Measurements from ENCODE around the gene UTS2R.

The UTS2R gene

DNA sequence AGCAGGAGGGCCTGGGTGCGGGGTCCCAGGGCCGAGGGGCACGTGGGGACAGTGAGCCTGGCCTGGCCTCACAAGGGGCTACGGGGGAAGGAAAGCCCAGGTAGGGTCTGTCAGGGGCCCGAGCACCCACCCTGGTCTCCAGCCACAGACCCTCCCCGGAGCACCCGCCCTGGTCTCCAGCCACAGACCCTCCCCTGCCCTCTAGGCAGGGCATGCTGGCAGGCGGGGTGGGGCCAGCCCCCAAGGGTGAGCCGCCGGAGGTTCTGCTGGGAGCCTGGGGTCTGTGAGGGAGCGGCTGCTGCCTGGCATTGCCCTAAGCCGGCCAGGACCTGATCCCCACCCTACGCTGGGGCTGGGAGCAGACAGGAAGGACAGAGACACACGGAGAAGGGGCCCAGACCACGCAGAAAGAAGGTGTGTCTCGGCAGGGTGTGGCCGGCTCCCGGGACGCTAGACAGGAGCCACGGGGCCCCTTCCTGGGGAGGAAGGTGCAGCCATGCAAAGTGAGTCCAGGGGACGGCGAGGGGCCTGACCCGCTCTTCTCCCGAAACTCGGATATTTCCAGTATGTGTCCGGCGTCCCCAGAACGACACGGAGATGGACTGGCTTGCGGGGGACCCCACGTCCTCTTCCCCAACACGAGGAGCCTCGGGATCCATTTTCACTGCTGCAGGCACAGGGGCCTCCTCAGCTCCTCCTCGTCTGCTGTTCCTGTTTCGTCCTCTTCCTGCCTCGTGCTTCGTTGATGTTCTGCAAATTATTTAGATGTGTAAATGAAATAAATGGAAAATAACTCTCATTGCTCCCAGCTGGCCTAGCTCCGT is 15.5 kb downstream of the UTS2R start:
- in situ Hi-C loops (cut with HindIII; ENCODE audit: low sequenced_read_pairs) = no loop called here

DNA sequence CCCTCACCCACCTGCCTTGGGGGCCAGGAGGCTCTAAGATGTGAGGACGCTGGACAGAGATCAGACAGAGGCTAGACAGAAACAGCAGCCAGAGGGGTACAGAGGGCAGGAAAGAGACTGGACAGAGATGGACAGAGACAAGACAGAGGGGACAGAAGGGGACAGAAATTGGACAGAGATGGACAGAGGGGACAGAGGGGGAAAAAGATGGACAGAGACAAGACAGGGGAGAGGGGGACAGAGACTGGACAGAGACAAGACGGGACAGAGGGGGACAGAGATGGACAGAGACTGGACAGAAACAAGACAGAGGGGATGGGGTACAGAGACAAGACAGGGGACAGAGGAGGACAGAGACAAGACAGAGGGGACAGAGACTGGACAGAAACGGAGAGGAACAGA is 16.1 kb downstream of the UTS2R start:
- in situ Hi-C loops (cut with HindIII; ENCODE audit: low sequenced_read_pairs) = no loop called here

DNA sequence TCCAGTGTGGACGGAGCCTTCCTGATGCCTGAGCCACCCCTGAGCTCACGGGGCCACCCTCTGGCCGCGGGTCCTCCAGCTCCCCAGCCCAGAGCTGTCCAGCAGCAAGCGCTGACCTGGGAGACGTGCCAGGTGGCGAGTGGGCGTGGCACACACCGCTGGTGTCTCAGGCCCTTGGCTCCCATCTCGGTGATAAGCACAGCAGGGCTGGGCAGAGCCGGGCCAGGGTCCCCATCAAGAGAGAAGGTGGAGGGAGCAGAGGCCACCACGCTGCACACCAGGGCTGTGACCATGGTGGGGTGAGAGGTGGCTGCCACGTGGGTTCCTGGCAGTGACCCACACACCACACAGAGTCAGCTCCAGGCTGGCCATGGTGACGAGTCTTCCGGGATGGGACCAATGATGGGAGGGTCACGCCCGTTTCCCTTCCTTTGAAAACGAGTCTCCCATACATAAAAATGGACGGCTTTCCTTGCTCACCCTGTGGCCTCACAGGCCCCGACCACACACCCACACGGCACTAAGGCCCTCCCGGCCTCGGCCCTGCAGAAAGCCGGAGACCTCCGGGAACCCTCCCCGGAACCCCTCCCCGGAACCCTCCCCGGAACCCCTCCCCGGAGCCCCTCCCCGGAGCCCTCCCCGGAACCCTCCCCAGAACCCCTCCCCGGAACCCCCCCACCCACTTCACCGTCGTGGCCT is 16.8 kb downstream of the UTS2R start:
- in situ Hi-C loops (cut with HindIII; ENCODE audit: low sequenced_read_pairs) = no loop called here

DNA sequence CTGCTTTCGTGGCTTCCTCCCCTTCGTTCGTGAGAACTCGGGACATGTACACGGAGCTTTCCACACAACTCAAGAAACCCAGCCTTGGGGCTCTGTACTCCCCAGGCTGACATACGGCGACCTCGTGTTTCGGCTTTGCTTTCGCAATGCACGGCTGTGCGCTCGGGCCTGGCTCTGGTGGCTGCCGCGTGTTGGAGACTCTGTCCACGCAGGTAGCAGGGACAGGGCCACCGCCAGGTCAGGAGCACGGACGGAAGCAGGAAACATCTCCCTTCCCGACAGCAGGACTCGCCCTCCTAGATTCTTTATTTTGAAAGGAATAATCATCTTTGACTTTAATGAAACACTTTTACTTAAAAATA is 17.3 kb downstream of the UTS2R start:
- in situ Hi-C loops (cut with HindIII; ENCODE audit: low sequenced_read_pairs) = no loop called here

DNA sequence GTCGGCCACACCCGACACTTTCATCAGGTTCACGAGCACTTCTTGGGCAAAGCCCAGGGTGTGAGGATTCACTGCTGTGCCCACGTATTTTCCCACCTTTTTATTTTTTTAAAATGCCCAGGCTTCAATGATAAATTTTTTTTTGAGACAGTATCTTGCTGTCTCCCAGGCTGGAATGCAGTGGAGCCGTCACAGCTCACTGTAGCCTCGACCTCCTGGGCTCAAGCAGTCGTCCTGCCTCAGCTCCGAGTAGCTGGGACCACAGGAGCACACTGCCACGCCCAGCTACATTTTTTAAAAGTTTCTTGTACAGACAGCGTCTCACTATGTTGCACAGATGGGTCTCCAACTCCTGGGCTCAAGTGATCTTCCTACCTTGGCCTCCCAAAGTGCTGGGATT is 17.8 kb downstream of the UTS2R start:
- in situ Hi-C loops (cut with HindIII; ENCODE audit: low sequenced_read_pairs) = no loop called here

DNA sequence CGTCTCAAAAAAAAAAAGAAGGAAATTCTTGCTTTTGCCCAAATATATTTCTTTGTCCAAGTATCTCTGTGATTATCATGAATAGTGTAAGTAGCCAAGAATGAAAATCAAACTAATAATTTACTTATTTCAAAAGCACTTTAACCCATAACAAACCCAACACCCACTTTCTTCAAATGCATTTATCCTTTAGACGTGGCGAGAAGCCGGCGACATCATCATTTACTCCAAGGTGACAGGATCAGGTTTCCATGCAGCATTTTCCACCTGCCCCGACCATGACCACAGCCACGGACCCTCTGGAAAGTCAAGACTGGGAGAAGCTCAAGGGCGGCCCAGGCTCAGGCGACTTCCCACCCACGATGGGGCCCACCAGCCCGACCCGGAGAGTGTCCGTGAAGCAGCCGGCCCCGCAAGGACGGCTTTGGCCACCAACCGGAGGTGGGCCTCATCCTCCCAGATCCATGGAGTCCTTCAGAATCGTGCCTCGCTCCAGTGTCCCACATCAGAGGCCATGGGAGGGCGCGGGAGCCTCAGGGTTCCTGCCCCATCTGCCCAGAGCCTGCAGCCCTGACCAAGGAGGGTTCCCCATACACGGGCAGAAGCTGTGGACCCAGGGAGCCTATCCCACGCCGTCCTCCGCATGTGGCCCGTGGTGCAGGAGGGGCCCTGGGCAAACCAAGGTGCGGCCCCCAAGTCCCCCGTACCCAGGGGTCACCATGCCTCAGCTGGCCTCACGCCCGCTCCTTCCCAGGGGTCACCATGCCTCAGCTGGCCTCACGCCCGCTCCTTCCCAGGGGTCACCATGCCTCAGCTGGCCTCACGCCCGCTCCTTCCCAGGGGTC is 18.7 kb downstream of the UTS2R start:
- in situ Hi-C loops (cut with HindIII; ENCODE audit: low sequenced_read_pairs) = no loop called here

DNA sequence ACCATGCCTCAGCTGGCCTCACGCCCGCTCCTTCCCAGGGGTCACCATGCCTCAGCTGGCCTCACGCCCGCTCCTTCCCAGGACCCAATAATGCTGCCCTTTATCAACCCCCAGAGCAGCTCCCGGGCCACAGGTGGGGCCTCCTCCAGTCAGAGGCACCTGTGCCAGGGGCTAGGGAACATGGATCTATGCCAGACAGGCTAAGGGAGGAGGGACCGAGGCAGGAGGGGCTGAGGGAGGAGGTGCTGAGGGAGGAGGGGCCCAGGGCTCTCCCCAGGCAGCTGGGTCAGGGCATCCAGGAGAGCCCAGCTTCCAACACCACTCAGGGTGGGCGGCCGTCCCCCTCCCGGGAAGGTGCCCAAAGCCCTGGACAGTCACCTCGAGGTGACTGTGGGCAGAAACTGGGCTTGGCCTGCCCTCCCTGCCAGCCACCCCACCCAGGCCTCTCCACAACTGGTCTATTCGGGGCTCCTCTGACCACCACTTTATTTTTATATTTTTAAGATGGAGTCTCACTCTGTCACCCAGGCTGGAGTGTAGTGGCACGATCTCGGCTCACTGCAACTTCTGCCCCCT is 19.4 kb downstream of the UTS2R start:
- in situ Hi-C loops (cut with HindIII; ENCODE audit: low sequenced_read_pairs) = no loop called here

DNA sequence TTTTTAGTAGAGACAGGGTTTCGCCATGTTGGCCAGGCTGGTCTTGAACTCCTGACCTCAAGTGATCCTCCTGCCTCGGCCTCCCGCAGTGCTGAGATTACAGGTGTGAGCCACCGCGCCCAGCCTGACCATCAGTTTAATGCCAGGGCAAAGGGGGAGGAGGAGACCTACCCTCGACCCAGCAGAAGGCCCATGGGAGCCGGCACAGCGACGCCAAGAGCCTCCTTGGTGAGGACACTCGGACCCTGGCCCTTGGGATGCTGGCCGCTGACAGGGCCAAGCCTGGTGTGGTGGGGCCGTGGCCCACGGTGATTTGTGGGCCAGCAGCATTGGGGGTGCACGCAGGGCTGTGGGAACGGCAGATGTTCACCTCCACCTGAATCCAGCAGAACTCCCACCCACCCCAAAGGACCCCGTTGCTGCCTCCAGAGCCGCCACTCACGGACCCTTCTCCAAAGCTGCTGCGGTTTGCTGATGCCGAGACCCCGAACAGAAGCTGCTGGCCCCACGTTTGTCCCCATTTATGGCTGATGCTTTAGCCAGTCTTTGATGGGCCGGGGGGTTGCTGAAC is 20.0 kb downstream of the UTS2R start:
- in situ Hi-C loops (cut with HindIII; ENCODE audit: low sequenced_read_pairs) = no loop called here

DNA sequence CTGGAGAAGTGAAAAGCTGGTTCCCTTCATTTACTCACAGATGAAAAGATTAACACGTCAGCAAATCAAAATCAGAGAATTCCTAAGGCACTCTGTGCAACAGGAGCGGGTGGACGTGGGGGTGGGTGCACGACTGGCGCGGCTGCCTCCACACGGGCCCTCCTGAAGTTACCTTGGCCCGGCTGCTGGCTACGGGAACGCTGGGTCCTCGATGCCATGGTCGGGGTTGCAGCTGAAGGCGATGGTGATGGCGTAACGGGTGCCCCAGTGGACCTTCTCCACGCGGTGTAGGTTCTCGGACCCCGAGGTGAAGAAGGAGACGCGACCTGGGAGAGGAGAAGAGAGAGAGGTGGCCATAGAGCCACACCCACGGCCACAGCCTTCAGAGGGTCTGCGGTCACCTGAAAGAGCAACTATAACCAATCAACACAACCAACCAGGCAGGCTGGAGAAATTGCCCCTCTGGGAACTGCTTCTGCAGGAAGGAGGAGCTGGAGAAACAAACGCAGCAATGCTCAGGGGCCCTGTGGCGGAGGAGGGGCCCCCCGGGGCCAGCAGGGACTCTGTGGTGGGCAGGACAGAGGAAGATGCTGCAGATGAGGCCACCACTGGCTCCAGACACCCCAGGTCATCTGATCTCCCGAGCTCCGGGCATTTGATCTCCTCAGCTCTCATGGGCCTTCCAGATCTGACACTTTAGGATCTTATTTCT is 20.8 kb downstream of the UTS2R start:
- in situ Hi-C loops (cut with HindIII; ENCODE audit: low sequenced_read_pairs) = no loop called here

DNA sequence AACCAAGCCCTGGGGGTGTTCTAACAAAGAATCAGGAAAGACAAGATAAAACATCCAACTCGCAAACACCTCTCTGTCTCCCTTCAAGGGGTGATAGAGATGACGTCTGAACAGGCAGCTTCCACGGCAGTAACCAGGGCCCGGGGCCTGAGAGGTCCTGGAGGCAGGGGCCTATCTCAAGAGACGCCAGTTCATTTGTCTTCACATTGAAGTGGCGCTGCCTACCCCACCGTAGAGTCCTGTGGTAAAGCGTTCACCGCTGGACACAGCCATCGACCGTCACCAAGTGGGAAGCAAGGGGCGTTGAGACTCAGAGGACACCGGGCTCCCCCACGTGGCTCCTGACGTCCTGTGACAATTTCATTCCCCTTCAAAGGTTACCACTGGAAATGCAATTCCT is 21.4 kb downstream of the UTS2R start:
- in situ Hi-C loops (cut with HindIII; ENCODE audit: low sequenced_read_pairs) = no loop called here

DNA sequence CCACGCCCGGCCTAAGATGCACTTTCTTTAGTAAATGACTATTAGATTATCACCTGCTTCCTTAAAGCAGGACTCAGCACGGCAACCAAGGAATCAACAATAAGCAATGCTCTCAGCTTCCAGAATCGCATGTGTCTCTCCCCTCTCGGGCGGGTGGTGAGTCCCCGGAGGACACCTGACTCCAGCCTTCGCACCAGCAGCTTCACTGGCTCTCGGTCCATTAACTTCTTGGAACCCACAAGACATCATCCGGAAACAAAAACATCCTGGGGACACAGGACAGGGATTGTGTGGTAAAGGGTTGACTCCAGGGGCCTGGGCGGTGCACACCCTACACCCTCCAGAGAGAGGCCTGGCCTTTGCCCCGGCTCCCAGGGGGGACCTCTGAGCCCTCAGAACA is 22.7 kb downstream of the UTS2R start:
- in situ Hi-C loops (cut with HindIII; ENCODE audit: low sequenced_read_pairs) = no loop called here

DNA sequence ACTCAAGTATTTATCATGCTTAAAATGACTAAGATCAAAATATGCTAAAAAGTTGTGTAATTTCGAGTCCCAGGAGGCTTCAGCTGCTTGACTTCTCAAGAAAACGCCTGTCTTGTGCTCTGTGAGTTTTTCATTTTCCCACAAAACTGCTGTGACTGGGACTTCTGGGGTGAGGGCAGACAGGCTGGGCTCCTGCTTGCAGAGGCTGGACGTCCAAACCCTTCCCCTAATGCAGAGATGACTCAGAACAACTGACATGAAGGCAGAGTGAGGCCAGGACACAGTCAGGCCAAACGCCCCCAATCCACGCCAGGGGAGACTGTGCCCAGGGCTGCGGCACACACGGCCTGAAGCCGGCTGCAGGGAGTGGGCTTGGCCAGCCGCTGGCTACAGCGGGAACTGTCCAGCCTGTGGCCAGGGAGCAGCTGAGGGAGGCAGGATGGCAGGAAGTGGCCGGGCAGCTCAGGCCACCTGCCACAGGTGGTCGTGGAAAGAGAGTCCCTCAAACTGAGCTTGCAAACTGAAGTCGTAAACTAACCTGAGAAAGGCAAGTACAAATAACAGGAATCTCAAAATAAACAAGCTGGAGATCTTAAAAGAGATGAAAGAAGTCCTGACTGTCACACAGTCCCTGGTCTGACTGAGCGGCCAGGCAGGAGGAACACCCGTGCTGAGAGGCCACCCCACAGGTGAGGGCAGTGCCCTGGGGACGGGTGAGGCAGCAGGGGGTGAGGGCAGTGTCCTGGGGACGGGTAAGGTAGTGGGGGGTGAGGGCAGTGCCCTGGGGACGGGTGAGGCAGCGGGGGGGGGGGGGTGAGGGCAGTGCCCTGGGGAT is 25.3 kb downstream of the UTS2R start:
- in situ Hi-C loops (cut with HindIII; ENCODE audit: low sequenced_read_pairs) = no loop called here

DNA sequence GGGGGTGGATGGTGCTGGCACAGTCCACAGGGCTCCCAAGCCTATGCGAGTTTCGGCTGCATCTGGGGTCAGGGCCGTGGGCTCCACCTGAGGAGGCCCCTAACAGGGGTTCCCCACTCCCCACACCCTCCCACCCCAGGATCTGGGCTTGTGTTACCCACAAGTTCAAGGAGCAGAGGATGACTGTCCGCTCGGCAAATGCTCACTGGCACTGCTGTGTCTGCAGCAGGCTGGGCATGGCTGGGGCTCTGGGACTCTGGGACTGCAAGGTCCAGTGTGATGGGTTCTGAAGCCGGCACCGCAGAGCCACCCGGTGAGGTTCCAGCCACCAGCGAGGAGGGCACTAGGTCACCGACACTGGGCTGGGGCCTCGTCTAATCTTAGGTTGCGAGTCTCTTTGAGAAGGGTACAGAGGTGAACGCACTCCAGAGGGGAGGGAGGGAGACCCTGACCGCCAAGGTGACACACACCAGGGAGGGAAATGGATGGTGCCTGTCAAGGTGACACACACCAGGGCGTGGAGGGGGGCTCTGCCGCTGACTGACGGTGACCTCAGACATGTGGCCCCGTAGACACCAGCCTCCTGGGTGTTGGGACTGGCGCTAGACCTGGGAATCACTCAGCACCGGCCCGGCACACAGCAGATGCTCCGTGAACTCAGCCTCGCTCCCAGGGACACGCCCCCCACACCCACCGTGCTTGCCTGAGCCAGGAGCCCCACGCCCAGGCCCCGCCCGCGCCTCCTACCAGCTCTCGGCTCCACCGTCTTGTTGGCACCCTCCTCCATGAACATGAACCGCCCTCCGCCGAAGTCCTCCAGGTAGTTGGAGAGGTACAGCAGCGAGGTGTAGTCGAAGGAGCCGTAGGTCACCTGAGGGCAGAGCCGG is 26.1 kb downstream of the UTS2R start:
- in situ Hi-C loops (cut with HindIII; ENCODE audit: low sequenced_read_pairs) = no loop called here

DNA sequence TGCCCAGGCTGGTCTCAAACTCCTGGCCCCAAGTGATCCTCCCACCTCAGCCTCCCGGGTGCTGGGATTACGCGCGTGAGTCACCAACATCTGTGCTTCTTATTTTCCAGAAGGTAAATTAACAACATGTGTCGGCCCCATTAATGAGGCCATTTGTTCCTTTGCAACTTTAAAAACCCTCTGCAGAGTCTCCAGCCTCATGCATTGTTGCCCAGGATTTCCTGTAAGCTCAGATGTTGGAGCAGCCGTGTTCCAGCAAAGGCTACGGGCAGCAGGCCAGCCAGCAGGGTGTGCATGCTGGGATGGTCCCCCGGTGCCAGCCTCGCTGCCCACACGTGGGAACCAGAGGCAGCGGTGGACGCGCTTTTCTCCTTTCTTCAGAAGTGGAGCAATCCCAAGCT is 27.5 kb downstream of the UTS2R start:
- in situ Hi-C loops (cut with HindIII; ENCODE audit: low sequenced_read_pairs) = no loop called here

DNA sequence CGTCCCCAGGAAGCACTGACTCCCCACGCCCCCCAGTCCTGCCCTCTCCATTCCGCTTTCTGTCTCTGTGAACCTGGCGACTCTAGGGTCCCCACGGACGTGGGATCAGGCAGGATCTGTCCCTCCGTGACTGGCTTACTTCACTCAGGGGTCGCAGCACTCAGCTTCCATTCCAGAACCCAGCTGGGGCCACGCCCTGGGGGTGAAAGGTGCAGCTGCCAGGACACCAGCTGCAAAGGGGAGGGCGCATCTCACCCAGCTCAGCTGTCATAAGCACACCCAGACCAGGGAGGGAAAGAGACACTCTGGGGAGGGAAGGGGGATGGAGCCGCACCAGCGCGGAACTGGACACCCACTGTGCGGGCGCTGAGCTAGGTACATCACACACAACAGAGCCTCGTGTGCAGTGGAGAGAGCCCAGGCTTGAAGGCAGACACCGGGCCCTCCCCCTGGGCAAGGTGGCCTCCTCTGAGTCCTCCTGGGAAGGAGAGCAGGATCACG is 28.1 kb downstream of the UTS2R start:
- in situ Hi-C loops (cut with HindIII; ENCODE audit: low sequenced_read_pairs) = no loop called here

DNA sequence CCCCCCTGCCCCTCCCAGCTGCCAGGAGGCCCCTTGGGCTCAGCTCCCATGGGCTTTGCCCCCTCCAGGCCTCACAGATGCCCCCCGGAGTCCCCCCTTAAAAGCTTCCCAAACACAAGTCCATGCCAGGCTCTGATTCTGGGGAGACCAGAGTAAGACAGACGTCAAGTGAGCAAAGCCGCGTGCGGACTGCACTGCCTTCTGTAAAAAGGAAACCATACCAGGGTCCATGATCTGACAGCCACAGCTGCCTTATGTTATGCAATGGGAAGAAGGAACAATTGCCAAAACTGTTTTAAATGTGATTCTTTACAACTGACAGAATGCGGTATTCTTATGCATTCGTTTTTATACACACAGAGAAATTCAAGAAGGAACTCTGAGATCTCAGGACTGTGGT is 28.6 kb downstream of the UTS2R start:
- in situ Hi-C loops (cut with HindIII; ENCODE audit: low sequenced_read_pairs) = no loop called here

DNA sequence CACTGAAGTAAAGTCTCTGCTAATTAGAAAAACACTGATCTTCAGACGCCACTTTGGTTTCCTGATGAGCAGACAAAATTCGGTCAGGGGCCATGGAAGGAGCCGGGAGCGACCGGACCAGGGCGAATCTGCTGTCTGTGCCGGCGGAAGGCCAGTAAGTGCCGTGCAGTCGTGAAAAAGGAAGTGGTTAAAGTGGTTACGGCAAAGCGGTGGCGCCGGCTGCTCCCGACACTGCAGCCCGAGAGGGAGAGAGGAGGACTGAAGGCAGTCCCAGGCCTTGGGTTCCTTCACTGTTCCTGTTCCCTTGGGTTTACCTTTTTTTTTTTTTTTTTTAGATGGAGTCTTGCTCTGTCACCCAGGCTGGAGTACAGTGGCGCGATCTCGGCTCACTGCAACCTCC is 29.3 kb downstream of the UTS2R start:
- in situ Hi-C loops (cut with HindIII; ENCODE audit: low sequenced_read_pairs) = no loop called here

DNA sequence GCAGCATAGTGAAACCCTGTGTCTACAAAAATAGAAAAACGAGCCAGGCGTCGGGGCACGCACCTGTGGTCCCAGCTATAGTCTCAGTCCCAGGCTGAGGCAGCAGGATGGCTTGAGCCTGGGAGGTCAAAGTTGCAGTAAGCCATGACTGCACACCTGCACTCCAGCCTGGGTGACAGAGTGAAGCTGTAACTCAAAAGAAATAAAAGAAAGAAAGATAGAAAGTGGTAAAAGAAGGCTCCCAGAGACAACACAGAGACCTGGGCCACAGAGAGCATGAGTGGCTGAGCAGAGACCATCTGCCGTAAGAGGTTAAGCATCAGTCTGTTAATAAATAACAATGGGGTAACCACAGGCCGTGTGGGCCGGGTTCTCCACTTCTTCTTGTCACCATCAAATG is 31.3 kb downstream of the UTS2R start:
- in situ Hi-C loops (cut with HindIII; ENCODE audit: low sequenced_read_pairs) = no loop called here

Measured in endothelial cell of hepatic sinusoid (primary cell).